ENCODE measurements around the gene TOX2. TPM values are rescaled to one million over a fixed set of nuclear protein-coding genes. Genes with fewer than 3 reads are reported as not detected.

TOX2 gene
- total RNA-seq, 1 donor from 2014 or later: 5.0 TPM

DNA sequence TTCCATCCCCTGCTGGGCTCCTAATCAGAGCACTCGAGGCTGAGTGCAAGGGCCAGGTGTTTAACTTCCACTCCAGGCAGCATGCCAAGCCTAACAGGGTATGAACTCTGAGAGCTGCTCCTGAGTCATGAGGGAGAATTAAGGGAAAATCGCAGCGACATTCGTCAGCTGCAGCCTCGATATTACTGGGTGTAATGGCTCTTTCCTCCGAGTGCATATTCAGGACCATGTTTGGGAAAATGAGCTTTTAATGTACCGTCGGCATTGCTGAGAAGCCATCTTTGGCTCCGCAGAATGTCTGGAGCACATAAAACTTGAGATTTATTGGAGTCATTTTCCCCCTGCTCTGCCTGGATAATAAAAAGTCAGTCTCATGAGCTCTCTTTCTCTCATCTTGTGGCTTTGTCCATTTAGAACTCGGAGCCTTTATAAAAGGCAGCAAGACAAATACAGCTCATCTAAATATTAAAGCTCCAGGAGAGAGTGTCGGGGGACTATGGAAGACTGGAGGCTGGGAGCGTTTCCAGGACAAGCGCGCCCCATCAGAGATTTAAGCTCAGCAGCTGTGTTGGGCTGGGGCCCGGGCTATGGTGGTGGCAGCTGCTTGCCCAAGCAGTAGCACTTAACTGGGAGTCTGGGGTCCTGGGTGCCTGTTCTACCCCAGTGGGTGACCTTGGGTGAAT lies 103.7 kb downstream of the TOX2 start:
- Mint-ChIP-seq H3K27ac (ENCODE audit: unreplicated experiment) (no peak overlapping the region), H3K9me3 (ENCODE audit: unreplicated experiment) (no peaks in the 10 kb centered on the region), H3K27me3 (ENCODE audit: unreplicated experiment) (peaks cover 6% of the 10 kb centered on the region), H3K4me1 (ENCODE audit: unreplicated experiment) (peaks cover 6% of the 10 kb centered on the region), H3K36me3 (ENCODE audit: low read depth, unreplicated experiment) (no peaks in the 10 kb centered on the region), H3K4me3 (ENCODE audit: unreplicated experiment) (no peak overlapping the region)
- DNase-seq (ENCODE audit: low spot score): no peak
- no peak for TF ChIP-seq CTCF (IDR thresholded peaks at IDR 0.05; ENCODE audit: unreplicated experiment)

- H3K9me3 Mint-ChIP-seq (ENCODE audit: unreplicated experiment): no peaks in the 10 kb centered on the region
- no peak for TF ChIP-seq CTCF (IDR thresholded peaks at IDR 0.05; ENCODE audit: unreplicated experiment)
- H3K36me3 Mint-ChIP-seq (ENCODE audit: low read depth, unreplicated experiment): no peaks in the 10 kb centered on the region
- no peak overlapping the region for H3K27ac Mint-ChIP-seq (ENCODE audit: unreplicated experiment)
- peaks cover 6% of the 10 kb centered on the region for H3K27me3 Mint-ChIP-seq (ENCODE audit: unreplicated experiment)
- no peak overlapping the region for H3K4me3 Mint-ChIP-seq (ENCODE audit: unreplicated experiment)
- DNase-seq (ENCODE audit: low spot score): no peak
- peaks cover 6% of the 10 kb centered on the region for H3K4me1 Mint-ChIP-seq (ENCODE audit: unreplicated experiment)
These were observed 104.4 kb downstream of the TOX2 start for GRCh38 chr20:44018942-44019637.

DNA sequence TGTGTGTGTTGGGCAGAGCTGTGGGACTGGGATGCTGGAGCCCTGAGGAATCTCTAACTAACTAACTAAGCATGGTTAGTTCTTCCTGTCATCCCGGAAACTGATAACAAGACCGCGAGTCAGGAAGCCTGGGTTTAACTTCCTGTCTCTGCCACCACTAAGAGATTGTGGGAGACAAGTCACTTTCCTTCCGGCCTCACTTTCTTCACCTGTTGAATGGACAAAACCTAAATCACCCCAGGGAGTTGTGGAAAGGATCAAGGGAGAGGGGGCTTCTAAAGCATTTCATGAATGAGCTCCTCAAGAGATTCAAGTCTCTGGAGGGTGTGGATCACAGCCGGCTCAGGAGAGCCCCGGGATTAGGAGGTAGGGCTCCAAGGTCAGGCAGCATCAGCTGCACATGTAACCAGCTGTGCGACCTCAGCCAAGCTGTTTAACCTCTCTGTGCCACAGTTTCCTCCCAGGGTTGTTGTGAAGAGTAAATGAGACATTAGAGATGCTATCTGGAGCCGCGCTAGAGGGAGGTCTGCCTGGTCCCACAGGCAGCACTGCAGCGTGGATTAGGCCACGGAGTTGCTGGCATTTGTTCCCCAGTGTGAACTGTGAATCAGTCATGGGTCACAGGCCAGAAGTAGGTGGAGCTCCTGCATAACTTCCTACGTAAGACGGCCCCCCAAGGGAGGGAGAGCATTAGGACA lies 105.1 kb downstream of the TOX2 start:
- Mint-ChIP-seq H3K4me3 (ENCODE audit: unreplicated experiment) (no peak overlapping the region), H3K27ac (ENCODE audit: unreplicated experiment) (no peak overlapping the region), H3K27me3 (ENCODE audit: unreplicated experiment) (peaks cover 6% of the 10 kb centered on the region), H3K4me1 (ENCODE audit: unreplicated experiment) (peaks cover 6% of the 10 kb centered on the region), H3K36me3 (ENCODE audit: low read depth, unreplicated experiment) (no peaks in the 10 kb centered on the region), H3K9me3 (ENCODE audit: unreplicated experiment) (no peaks in the 10 kb centered on the region)
- DNase-seq (ENCODE audit: low spot score): no peak
- no peak for TF ChIP-seq CTCF (IDR thresholded peaks at IDR 0.05; ENCODE audit: unreplicated experiment)

DNA sequence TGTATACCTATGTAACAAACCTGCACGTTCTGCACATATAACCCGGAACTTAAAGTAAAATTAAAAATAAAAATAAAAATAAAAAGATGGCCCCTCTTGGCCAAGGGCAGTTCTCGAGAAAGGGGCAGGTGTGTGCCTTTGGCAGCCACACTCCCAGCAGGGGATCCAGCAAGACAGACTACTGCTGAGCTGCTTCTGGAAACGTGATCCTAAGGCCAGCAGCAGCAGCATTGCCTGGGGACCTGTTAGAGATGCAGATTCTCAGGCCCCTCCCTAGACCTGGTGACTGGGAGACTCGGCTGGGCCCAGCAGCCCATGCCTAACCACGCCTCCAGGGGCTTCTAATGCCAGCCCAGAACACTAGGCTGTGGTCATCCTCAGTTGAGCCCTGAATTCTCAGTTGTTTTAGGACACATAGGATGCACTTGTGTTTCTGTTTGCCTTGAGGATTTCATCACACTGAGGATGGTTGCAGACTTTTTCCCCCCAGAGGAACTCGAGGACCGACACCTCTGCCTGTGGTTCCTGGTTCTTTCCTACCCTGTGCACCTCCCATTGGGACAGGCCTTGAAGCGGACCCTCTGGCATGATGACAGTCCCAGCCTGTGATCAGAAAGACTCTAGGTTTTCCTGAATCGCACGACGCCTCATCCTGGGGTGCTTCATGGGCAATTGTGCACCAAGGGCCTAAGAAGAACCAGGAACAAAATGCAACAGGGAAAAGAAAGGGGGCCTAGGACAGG lies 105.9 kb downstream of the TOX2 start:
- Mint-ChIP-seq H3K27ac (ENCODE audit: unreplicated experiment) (no peak overlapping the region), H3K27me3 (ENCODE audit: unreplicated experiment) (peaks cover 6% of the 10 kb centered on the region), H3K4me3 (ENCODE audit: unreplicated experiment) (no peak overlapping the region), H3K4me1 (ENCODE audit: unreplicated experiment) (peaks cover 6% of the 10 kb centered on the region), H3K9me3 (ENCODE audit: unreplicated experiment) (no peaks in the 10 kb centered on the region), H3K36me3 (ENCODE audit: low read depth, unreplicated experiment) (no peaks in the 10 kb centered on the region)
- TF ChIP-seq CTCF (IDR thresholded peaks at IDR 0.05; ENCODE audit: unreplicated experiment): no peak
- no peak for DNase-seq (ENCODE audit: low spot score)

Measured in endothelial cell (in vitro differentiated cells).